A549 (cell line): ENCODE measurements around the gene TMEM139. TPM values are rescaled to one million over a fixed set of nuclear protein-coding genes. Genes with fewer than 3 reads are reported as not detected.

Experiments
- ATAC-seq, 2 experiments: fragments of 200-7000 bp in 1 of 2; fragments of >200 bp in 1 of 2; cut with Nextera tagmentation in 1 of 2; cut with Tn5 transposase in 1 of 2; 3 replicates each; pipeline versions ENCODE4 v1.8.0 to v1.9.1; 2018 to 2020; ENCODE audit warnings: mild to moderate bottlenecking in 1 of 2, moderate library complexity in 1 of 2
- CTCF ChIA-PET: fragments of 300-600 bp; sonication (Branson Sonifier 250); formaldehyde crosslinking; extraction: SDS; loops from one replicate; lab custom pipeline; 2021; ENCODE audit warnings: antibody characterized with exemption, inconsistent platforms; lab: Yijun Ruan, JAX
- POLR2A ChIA-PET: fragments of 350-600 bp; formaldehyde crosslinking; extraction: SDS; loops from one replicate; lab custom pipeline; 2021; ENCODE audit warnings: antibody characterized with exemption, inconsistent platforms; lab: Yijun Ruan, JAX
- DNase-seq, 2 experiments: peaks; one replicate each; pipeline versions ENCODE4 v3.0.0 to v3.0.0-alpha.2; 2011 to 2016; ENCODE audit warnings: low read depth in 1 of 2, low spot score in 1 of 2
- FAIRE-seq: peaks from 2 replicates; lab custom pipeline; 2011; peaks lifted over from hg19 to GRCh38; lab: Jason Lieb, UNC
- H3K27ac ChIP-seq, 2 experiments: fragments of >200 bp; sonication (Bioruptor Twin); formaldehyde crosslinking; 3 replicates each; pipeline ENCODE4 v1.5.1; 2016 to 2017
- H3K4me1 ChIP-seq: fragments of >200 bp; sonication (Bioruptor Twin); formaldehyde crosslinking; 3 replicates; pipeline ENCODE4 v1.6.1; 2016
- H3K4me2 ChIP-seq: fragments of >200 bp; sonication (Bioruptor Twin); formaldehyde crosslinking; 3 replicates; pipeline ENCODE4 v1.6.1; 2016
- H3K4me3 ChIP-seq: fragments of >200 bp; sonication (Bioruptor Twin); formaldehyde crosslinking; 3 replicates; pipeline ENCODE4 v1.5.1; 2016
- H3K9me3 ChIP-seq: fragments of >200 bp; sonication (Bioruptor Twin); formaldehyde crosslinking; 3 replicates; pipeline ENCODE4 v1.6.1; 2016
- CBX8 ChIP-seq: fragments of 200-600 bp; sonication (generic); IDR thresholded peaks from 2 replicates; pipeline ENCODE4 v1.6.1; 2016
- CEBPB ChIP-seq, 2 experiments: fragments of >200 bp in 1 of 2; sonication (Bioruptor Twin) in 1 of 2; formaldehyde crosslinking in 1 of 2; IDR thresholded peaks; 2 replicates each; pipeline ENCODE4 v1.6.1; 2012 to 2016
- CHD2 ChIP-seq: fragments of 150-350 bp; IDR thresholded peaks from 2 replicates; pipeline ENCODE4 v1.6.1; 2014; ENCODE audit warnings: low read length; ENCODE audit not compliant: partially characterized antibody
- FOSB ChIP-seq: fragments of 250-450 bp; sonication (Bioruptor Pico); IDR thresholded peaks from 2 replicates; pipeline ENCODE4 v1.5.0; 2020; ENCODE audit warnings: mild to moderate bottlenecking, moderate library complexity
- FOXS1 ChIP-seq: fragments of 250-450 bp; sonication (Bioruptor Pico); IDR thresholded peaks from 2 replicates; pipeline ENCODE4 v1.5.0; 2020; ENCODE audit warnings: mild to moderate bottlenecking, moderate library complexity
- GATA3 ChIP-seq: IDR thresholded peaks from 2 replicates; pipeline ENCODE4 v1.6.1; 2012; ENCODE audit warnings: borderline replicate concordance
- HEYL ChIP-seq: fragments of 250-450 bp; sonication (Bioruptor Pico); IDR thresholded peaks from 2 replicates; pipeline ENCODE4 v1.8.0; 2021; ENCODE audit warnings: mild to moderate bottlenecking, moderate library complexity
- HOXA7 ChIP-seq: fragments of 250-450 bp; sonication (Bioruptor Pico); IDR thresholded peaks from 2 replicates; pipeline ENCODE4 v1.5.0; 2020; ENCODE audit warnings: mild to moderate bottlenecking, moderate library complexity
- HOXB5 ChIP-seq: fragments of 250-450 bp; sonication (Bioruptor Pico); IDR thresholded peaks from 2 replicates; pipeline ENCODE4 v1.5.0; 2020; ENCODE audit warnings: mild to moderate bottlenecking, moderate library complexity
- JUN ChIP-seq, 2 experiments: fragments of >200 bp; sonication (Bioruptor Twin); formaldehyde crosslinking; IDR thresholded peaks; 2 replicates in 1 of 2; 3 replicates in 1 of 2; pipeline ENCODE4 v1.6.1; 2016 to 2017
- KDM5A ChIP-seq: fragments of 200-600 bp; sonication (generic); IDR thresholded peaks from 2 replicates; pipeline ENCODE4 v1.6.1; 2016; ENCODE audit warnings: antibody characterized with exemption, mild to moderate bottlenecking
- MAFK ChIP-seq: fragments of 450-650 bp; IDR thresholded peaks from 2 replicates; pipeline ENCODE4 v1.6.1; 2014; ENCODE audit not compliant: partially characterized antibody
- MAZ ChIP-seq: fragments of 150-350 bp; IDR thresholded peaks from 2 replicates; pipeline ENCODE4 v1.6.1; 2014; ENCODE audit warnings: antibody characterized with exemption, low read depth, low read length, borderline replicate concordance
- NFE2L2 ChIP-seq: fragments of 150-350 bp; conservative IDR thresholded peaks from 2 replicates; pipeline ENCODE4 v1.6.1; 2014; ENCODE audit warnings: low read length
- NPAS2 ChIP-seq: fragments of 250-450 bp; sonication (Bioruptor Pico); IDR thresholded peaks from 2 replicates; pipeline ENCODE4 v1.8.0; 2022; ENCODE audit warnings: mild to moderate bottlenecking, moderate library complexity, borderline replicate concordance
- NR3C1 ChIP-seq: fragments of >200 bp; sonication (Bioruptor Twin); formaldehyde crosslinking; IDR thresholded peaks from 3 replicates; pipeline ENCODE4 v1.6.1; 2017
- POLR2A ChIP-seq: IDR thresholded peaks from 2 replicates; pipeline ENCODE4 v1.6.1; 2012; ENCODE audit warnings: mild to moderate bottlenecking, low read length
- POLR2AphosphoS2 ChIP-seq: conservative IDR thresholded peaks from 2 replicates; pipeline ENCODE4 v1.6.1; 2012; ENCODE audit warnings: low read length, improper control_type of control experiment, inconsistent platforms
- RAD21 ChIP-seq, 2 experiments: fragments of >200 bp in 1 of 2; sonication (Bioruptor Twin) in 1 of 2; formaldehyde crosslinking in 1 of 2; IDR thresholded peaks in 1 of 2; conservative IDR thresholded peaks in 1 of 2; 2 replicates in 1 of 2; 3 replicates in 1 of 2; pipeline ENCODE4 v1.6.1; 2012 to 2018; ENCODE audit warnings: inconsistent platforms in 1 of 2
- RARB ChIP-seq: fragments of 250-450 bp; sonication (Bioruptor Pico); IDR thresholded peaks from 2 replicates; pipeline ENCODE4 v1.8.0; 2021; ENCODE audit warnings: mild to moderate bottlenecking, moderate library complexity
- RCOR1 ChIP-seq: fragments of 150-350 bp; IDR thresholded peaks from 2 replicates; pipeline ENCODE4 v1.6.1; 2014; ENCODE audit warnings: antibody characterized with exemption, low read length, low read depth
- RFX5 ChIP-seq: fragments of 450-650 bp; IDR thresholded peaks from 2 replicates; pipeline ENCODE4 v1.7.1; 2014; ENCODE audit warnings: antibody characterized with exemption, mild to moderate bottlenecking, moderate library complexity
- RNF2 ChIP-seq: fragments of 200-600 bp; sonication (generic); IDR thresholded peaks from 2 replicates; pipeline ENCODE4 v1.6.1; 2016; ENCODE audit warnings: low read depth, mild to moderate bottlenecking, antibody characterized with exemption, moderate library complexity, borderline replicate concordance
- SMC3 ChIP-seq: fragments of >200 bp; sonication (Bioruptor Twin); formaldehyde crosslinking; IDR thresholded peaks from 3 replicates; pipeline ENCODE4 v1.6.1; 2018; ENCODE audit warnings: inconsistent platforms
- SREBF2 ChIP-seq: fragments of 450-650 bp; IDR thresholded peaks from 2 replicates; pipeline ENCODE4 v1.6.1; 2014; ENCODE audit warnings: mild to moderate bottlenecking, moderate library complexity
- ZC3H11A ChIP-seq: fragments of 450-650 bp; IDR thresholded peaks from 2 replicates; pipeline ENCODE4 v1.6.1; 2014; ENCODE audit warnings: antibody characterized with exemption, mild to moderate bottlenecking
- ZNF302 ChIP-seq: fragments of 250-450 bp; sonication (Bioruptor Pico); IDR thresholded peaks from 2 replicates; pipeline ENCODE4 v1.9.0; 2021; ENCODE audit warnings: inconsistent platforms, mild to moderate bottlenecking, moderate library complexity
- ZSCAN20 ChIP-seq: fragments of 250-450 bp; sonication (Bioruptor Pico); IDR thresholded peaks from 2 replicates; pipeline ENCODE4 v1.8.0; 2022; ENCODE audit warnings: mild to moderate bottlenecking, moderate library complexity
- WGBS: methylation state at CpG from one replicate; pipeline ENCODE4 v1.1.6; 2017; ENCODE audit errors: missing lambda C conversion rate; 5-methylcytosine and 5-hydroxymethylcytosine counted together
- polyA minus RNA-seq: library from RNA; depleted of rRNA, polyadenylated mRNA; stranded (reverse); fragments of >200 nt; gene quantifications from 2 replicates; pipeline ENCODE4 v1.2.3, GENCODE V29; 2011; rRNA and poly(A)+ RNA removed
- polyA plus RNA-seq, 4 experiments: library from polyadenylated mRNA; depleted of rRNA in 3 of 4; stranded (reverse); fragments of >200 nt; fragmentation: RNase III in 1 of 4; extraction: RNeasy Plus Mini Kit Qiagen cat#74134 plus additional on column Dnase treatment in 1 of 4; gene quantifications; 2 replicates in 3 of 4; 3 replicates in 1 of 4; pipeline ENCODE4 v1.2.3, GENCODE V29; 2011 to 2017
- TF ChIP-seq, protein P1 (sequence below): fragments of 250-450 bp; sonication (Bioruptor Pico); IDR thresholded peaks from 2 replicates; pipeline ENCODE4 v1.5.0; 2021; ENCODE audit warnings: mild to moderate bottlenecking, moderate library complexity, borderline replicate concordance
- TF ChIP-seq, protein P2 (sequence below): fragments of >200 bp; sonication (Bioruptor Twin); formaldehyde crosslinking; IDR thresholded peaks from 3 replicates; pipeline ENCODE4 v1.5.1; 2016

Gene TMEM139
- polyA plus RNA-seq (2011; rRNA removed) (0.49 and 0.65 TPM in 2 replicates), polyA plus RNA-seq (2017; fragmentation: RNase III; extraction: RNeasy Plus Mini Kit Qiagen cat#74134 plus additional on column Dnase treatment) (0.37 to 0.71 TPM (median 0.42 TPM) in 3 replicates), polyA minus RNA-seq (0.29 and 1.1 TPM in 2 replicates)
- polyA plus RNA-seq (2012; cell fraction: cytosol; rRNA removed), result 0.52 and 0.73 TPM in 2 replicates
- 0.79 and 0.95 TPM in 2 replicates for polyA plus RNA-seq (2012; cell fraction: nucleus; rRNA removed)

DNA sequence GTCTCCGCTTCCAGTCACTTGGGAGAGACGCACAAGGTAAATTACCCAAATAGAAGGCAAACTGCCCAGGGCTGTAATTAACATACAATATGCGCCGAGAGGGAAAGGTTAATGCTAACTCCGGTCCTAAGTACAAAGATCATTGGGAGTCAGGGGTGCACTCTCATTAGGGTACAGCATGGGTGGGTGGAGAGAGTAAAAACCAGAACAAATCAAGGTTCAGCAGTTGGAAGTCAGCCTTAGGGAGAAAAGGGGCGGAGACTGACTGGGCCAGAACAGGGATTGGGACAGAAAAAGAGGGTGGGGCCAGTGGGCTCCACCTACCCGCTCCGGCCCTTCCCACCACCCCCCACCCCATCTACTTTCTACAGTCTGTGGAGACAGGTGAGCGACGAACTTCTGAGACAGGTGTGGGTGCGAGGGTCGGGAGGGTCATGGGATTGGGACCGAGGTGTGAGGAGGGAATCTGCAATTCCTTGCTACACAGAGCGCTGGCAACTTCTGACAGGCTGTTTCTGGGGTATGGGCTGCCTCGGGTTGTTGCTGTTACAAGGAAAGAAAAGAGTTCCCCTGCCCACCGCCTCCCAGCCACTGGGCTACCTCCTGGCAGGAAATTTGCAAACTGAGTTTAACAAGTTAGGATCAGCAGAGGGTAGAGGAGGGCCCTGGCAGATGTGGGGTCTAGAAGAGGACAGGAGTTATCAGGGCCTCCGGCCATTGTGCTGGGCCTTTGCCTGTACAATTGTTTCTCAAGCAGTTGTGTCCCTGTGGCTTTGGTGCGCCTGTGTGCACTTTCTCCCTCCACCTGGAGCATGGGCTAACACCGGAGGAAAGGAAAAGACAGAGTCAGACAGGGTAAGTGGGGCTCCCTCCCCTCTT lies at the start of gene TMEM139:
TMEM139 (plus strand) TSS at position 368 of the 879 bp plus-strand sequence. CDS start 1,000 bp downstream, outside the sequence.
- FAIRE-seq, result no peak
- POLR2A ChIA-PET, result no interaction called here
- Histone ChIP-seq H3K4me3 (no peak within 1 kb of the TSS), H3K27ac (peak within 1 kb of the TSS; percentile 45 to 73; a peak in 5 of 6 replicates), H3K4me2 (peak within 1 kb of the TSS; percentile 35), H3K4me1 (peaks cover 26% of the 10 kb centered on the region), H3K9me3 (no peaks in the 10 kb centered on the region)
- CTCF ChIA-PET, result interaction anchor here (1.5 kb wide), 2 partner anchors 44 to 94 kb away, joined by 5 to 8 read pairs; no protein-coding TSS in a partner anchor
- TF ChIP-seq FOSB (CRISPR knock-in tag), result no peak
- no peak for TF ChIP-seq RARB
- TF ChIP-seq ZSCAN20, result no peak
- no peak for TF ChIP-seq HEYL (CRISPR knock-in tag)
- no peak for TF ChIP-seq SMC3
- TF ChIP-seq ZNF302 (CRISPR knock-in tag), result no peak
- TF ChIP-seq MAFK, result no peak
- TF ChIP-seq, protein P1, sequence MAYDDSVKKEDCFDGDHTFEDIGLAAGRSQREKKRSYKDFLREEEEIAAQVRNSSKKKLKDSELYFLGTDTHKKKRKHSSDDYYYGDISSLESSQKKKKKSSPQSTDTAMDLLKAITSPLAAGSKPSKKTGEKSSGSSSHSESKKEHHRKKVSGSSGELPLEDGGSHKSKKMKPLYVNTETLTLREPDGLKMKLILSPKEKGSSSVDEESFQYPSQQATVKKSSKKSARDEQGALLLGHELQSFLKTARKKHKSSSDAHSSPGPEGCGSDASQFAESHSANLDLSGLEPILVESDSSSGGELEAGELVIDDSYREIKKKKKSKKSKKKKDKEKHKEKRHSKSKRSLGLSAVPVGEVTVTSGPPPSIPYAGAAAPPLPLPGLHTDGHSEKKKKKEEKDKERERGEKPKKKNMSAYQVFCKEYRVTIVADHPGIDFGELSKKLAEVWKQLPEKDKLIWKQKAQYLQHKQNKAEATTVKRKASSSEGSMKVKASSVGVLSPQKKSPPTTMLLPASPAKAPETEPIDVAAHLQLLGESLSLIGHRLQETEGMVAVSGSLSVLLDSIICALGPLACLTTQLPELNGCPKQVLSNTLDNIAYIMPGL (CRISPR knock-in tag), result no peak
- TF ChIP-seq NR3C1, result no peak
- TF ChIP-seq NFE2L2, result no peak
- no peak for TF ChIP-seq POLR2A
- no peak for TF ChIP-seq POLR2AphosphoS2
- no peak for TF ChIP-seq ZC3H11A
- TF ChIP-seq RCOR1, result no peak
- no peak for TF ChIP-seq CHD2
- TF ChIP-seq FOXS1, result no peak
- no peak for TF ChIP-seq SREBF2
- TF ChIP-seq JUN (IDR thresholded peaks at IDR 0.05), result no peak
- TF ChIP-seq, protein P2, sequence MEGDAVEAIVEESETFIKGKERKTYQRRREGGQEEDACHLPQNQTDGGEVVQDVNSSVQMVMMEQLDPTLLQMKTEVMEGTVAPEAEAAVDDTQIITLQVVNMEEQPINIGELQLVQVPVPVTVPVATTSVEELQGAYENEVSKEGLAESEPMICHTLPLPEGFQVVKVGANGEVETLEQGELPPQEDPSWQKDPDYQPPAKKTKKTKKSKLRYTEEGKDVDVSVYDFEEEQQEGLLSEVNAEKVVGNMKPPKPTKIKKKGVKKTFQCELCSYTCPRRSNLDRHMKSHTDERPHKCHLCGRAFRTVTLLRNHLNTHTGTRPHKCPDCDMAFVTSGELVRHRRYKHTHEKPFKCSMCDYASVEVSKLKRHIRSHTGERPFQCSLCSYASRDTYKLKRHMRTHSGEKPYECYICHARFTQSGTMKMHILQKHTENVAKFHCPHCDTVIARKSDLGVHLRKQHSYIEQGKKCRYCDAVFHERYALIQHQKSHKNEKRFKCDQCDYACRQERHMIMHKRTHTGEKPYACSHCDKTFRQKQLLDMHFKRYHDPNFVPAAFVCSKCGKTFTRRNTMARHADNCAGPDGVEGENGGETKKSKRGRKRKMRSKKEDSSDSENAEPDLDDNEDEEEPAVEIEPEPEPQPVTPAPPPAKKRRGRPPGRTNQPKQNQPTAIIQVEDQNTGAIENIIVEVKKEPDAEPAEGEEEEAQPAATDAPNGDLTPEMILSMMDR, result no peak
- TF ChIP-seq CBX8, result no peak
- no peak for DNase-seq
- WGBS, result 89% methylated on average over 19 of the region's 19 CpGs
- ATAC-seq, result no peak

DNA sequence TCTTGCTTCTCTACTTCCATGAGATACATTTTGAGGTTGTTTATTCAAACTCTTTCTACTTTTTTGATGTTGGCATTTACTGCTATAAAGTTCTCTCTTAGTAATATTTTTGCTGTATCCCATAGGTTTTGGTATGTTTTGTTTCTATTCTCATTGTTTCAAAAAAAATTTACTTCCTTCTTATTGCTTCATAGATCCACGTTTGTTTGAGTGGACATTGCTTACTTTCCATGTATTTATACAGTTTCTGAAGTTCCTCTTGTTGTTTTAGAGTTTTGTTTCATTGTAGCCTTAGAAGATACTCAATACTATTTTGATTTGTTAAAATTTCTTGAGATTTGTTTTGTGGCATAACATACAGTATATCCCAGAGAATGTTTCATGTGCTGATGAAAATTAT lies 49.2 kb upstream of the TMEM139 start:
- FAIRE-seq (no peak), ATAC-seq (no peak), DNase-seq (no peak)
- TF ChIP-seq RAD21 (conservative IDR thresholded peaks at IDR 0.05 in 1 of 2, IDR thresholded peaks at IDR 0.05 in 1 of 2), result no peak
- TF ChIP-seq SMC3, result no peak
- TF ChIP-seq MAFK, result no peak
- TF ChIP-seq MAZ, result no peak
- no peak for TF ChIP-seq HOXB5 (CRISPR knock-in tag)
- TF ChIP-seq NR3C1, result no peak
- no peak for TF ChIP-seq RNF2
- TF ChIP-seq NPAS2 (CRISPR knock-in tag), result no peak
- TF ChIP-seq GATA3, result no peak
- TF ChIP-seq KDM5A, result no peak
- TF ChIP-seq CBX8, result no peak
- TF ChIP-seq POLR2A, result no peak
- TF ChIP-seq HOXA7 (CRISPR knock-in tag), result no peak
- no peak for TF ChIP-seq ZC3H11A
- no peak for TF ChIP-seq RFX5
- TF ChIP-seq CEBPB (IDR thresholded peaks at IDR 0.05), result no peak
- peaks cover 9% of the 10 kb centered on the region for H3K9me3 ChIP-seq
- POLR2A ChIA-PET, result no interaction called here
- H3K4me2 ChIP-seq, result no peak overlapping the region
- H3K27ac ChIP-seq, result no peak overlapping the region
- H3K4me1 ChIP-seq, result no peaks in the 10 kb centered on the region
- CTCF ChIA-PET, result interaction anchor here (0.9 to 1.3 kb wide), 2 partner anchors 20 to 181 kb away, joined by 4 read pairs; no protein-coding TSS in a partner anchor
- 0% methylated on average over 1 of the region's 1 CpG for WGBS
- H3K4me3 ChIP-seq, result no peak overlapping the region
